ENCODE measurements around the gene KIAA1549.
"Not testable (repeated sequence)": the region's sequence is repeated elsewhere in the genome, so short reads cannot be mapped to it uniquely, and the experiment has no call there.

The KIAA1549 gene

GRCh38 chr7:138940602-138941001 is 40.6 kb downstream of the KIAA1549 start:
- not testable (repeated sequence) for DNase-seq

- DNase-seq: no peak
These were observed 43.7 kb downstream of the KIAA1549 start for GRCh38 chr7:138937484-138937883.

GRCh38 chr7:138935465-138936011 is 45.7 kb downstream of the KIAA1549 start:
- peak; percentile 22 for DNase-seq

GRCh38 chr7:138934861-138935260 is 46.3 kb downstream of the KIAA1549 start:
- DNase-seq: no peak

- no peak for DNase-seq
These were observed 46.8 kb downstream of the KIAA1549 start for GRCh38 chr7:138934367-138934766.

- no peak for DNase-seq
These were observed 48.3 kb downstream of the KIAA1549 start for GRCh38 chr7:138932870-138933269.

- no peak for DNase-seq
These were observed 48.8 kb downstream of the KIAA1549 start for GRCh38 chr7:138932427-138932826.

GRCh38 chr7:138929969-138930368 is 51.2 kb downstream of the KIAA1549 start:
- no peak for DNase-seq

- no peak for DNase-seq
These were observed 55.0 kb downstream of the KIAA1549 start for GRCh38 chr7:138926241-138926612.

- peak; percentile 71 for DNase-seq
These were observed 56.5 kb downstream of the KIAA1549 start for GRCh38 chr7:138924501-138925225.

GRCh38 chr7:138921277-138921676 is 59.9 kb downstream of the KIAA1549 start:
- DNase-seq: no peak

- DNase-seq: no peak
These were observed 61.3 kb downstream of the KIAA1549 start for GRCh38 chr7:138919911-138920310.

- no peak for DNase-seq
These were observed 62.0 kb downstream of the KIAA1549 start for GRCh38 chr7:138919216-138919615.

- no peak for DNase-seq
These were observed 62.4 kb downstream of the KIAA1549 start for GRCh38 chr7:138918756-138919155.

- DNase-seq: no peak
These were observed 63.0 kb downstream of the KIAA1549 start for GRCh38 chr7:138918176-138918575.

- DNase-seq: no peak
These were observed 63.4 kb downstream of the KIAA1549 start for GRCh38 chr7:138917771-138918170.

- no peak for DNase-seq
These were observed 64.5 kb downstream of the KIAA1549 start for GRCh38 chr7:138916731-138917130.

- DNase-seq: no peak
These were observed 64.9 kb downstream of the KIAA1549 start for GRCh38 chr7:138916275-138916674.

GRCh38 chr7:138913783-138914182 is 67.4 kb downstream of the KIAA1549 start:
- DNase-seq: no peak

- DNase-seq: no peak
These were observed 70.2 kb downstream of the KIAA1549 start for GRCh38 chr7:138911007-138911406.

GRCh38 chr7:138907850-138908249 is 73.3 kb downstream of the KIAA1549 start:
- DNase-seq: no peak

GRCh38 chr7:138907201-138907847 is 73.9 kb downstream of the KIAA1549 start:
- DNase-seq: no peak

- DNase-seq: no peak
These were observed 77.2 kb downstream of the KIAA1549 start for GRCh38 chr7:138903859-138904435.
